B cell (primary cell): ENCODE results near the gene HENMT1. TPM values are rescaled to one million over a fixed set of nuclear protein-coding genes. Genes with fewer than 3 reads are reported as not detected.

ENCODE experiments used
- ATAC-seq: fragments of 200-7000 bp; cut with Tn5 transposase; one replicate; pipeline ENCODE4 v1.10.0; 2021; ENCODE audit warnings: low read depth, mild to moderate bottlenecking, moderate number of reproducible peaks, moderate library complexity
- CTCF ChIA-PET: fragments of 350-600 bp; sonication (Branson Sonifier 250); formaldehyde crosslinking; loops from one replicate; lab custom pipeline; 2021; ENCODE audit warnings: antibody characterized with exemption, inconsistent platforms; lab: Charles Lee
- POLR2A ChIA-PET: fragments of 350-600 bp; sonication (Branson Sonifier 250); formaldehyde crosslinking; loops from one replicate; lab custom pipeline; 2021; ENCODE audit warnings: antibody characterized with exemption; lab: Charles Lee
- DNase-seq: peaks from one replicate; pipeline ENCODE4 v3.0.0; 2013
- H2AFZ ChIP-seq: 2 replicates; pipeline ENCODE4 v1.6.1; 2012; ENCODE audit warnings: mild to moderate bottlenecking, low read depth, low read length; ENCODE audit not compliant: insufficient read depth, poor library complexity, severe bottlenecking
- H3K27ac ChIP-seq, 2 donors: 1 replicate in 1 of 2; 2 replicates in 1 of 2; pipeline ENCODE4 v1.5.1; 2012 to 2013; ENCODE audit warnings: low read length in 2 of 2, mild to moderate bottlenecking in 2 of 2, moderate library complexity in 1 of 2
- H3K27me3 ChIP-seq, 4 experiments: fragments of 200-600 bp in 1 of 4; sonication (generic) in 1 of 4; replicated peaks in 1 of 4; 1 replicate in 2 of 4; 2 replicates in 2 of 4; pipeline versions ENCODE4 v1.6.1 to v1.7.0; 2013 to 2016; ENCODE audit warnings: low read length in 3 of 4, mild to moderate bottlenecking in 2 of 4, mixed read lengths in 1 of 4, moderate library complexity in 1 of 4; ENCODE audit not compliant: insufficient read depth in 4 of 4, control insufficient read depth in 3 of 4; ENCODE audit errors: control extremely low read depth in 1 of 4
- H3K36me3 ChIP-seq, 2 experiments: replicated peaks in 1 of 2; 1 replicate in 1 of 2; 2 replicates in 1 of 2; pipeline versions ENCODE4 v1.6.1 to v1.7.1; 2013; ENCODE audit warnings: low read length in 1 of 2; ENCODE audit not compliant: insufficient read depth in 2 of 2, control insufficient read depth in 1 of 2; ENCODE audit errors: control extremely low read depth in 1 of 2, extremely low read depth in 1 of 2
- H3K4me1 ChIP-seq, 2 donors: fragments of 200-600 bp in 1 of 2; sonication (generic) in 1 of 2; 1 replicate in 1 of 2; 2 replicates in 1 of 2; pipeline versions ENCODE4 v1.5.1 to v1.6.1; 2013 to 2017; ENCODE audit warnings: low read length in 2 of 2; ENCODE audit not compliant: control insufficient read depth in 2 of 2, insufficient read depth in 2 of 2
- H3K4me2 ChIP-seq: replicated peaks from 2 replicates; pipeline ENCODE3; 2012; ENCODE audit warnings: mild to moderate bottlenecking, low read depth, low read length; ENCODE audit not compliant: poor library complexity, severe bottlenecking
- H3K4me3 ChIP-seq, 5 experiments: fragments of 200-600 bp in 1 of 5; sonication (generic) in 1 of 5; 1 replicate in 3 of 5; 2 replicates in 2 of 5; pipeline versions ENCODE4 v1.5.1 to v1.7.0; 2011 to 2016; ENCODE audit warnings: low read length in 4 of 5, mild to moderate bottlenecking in 4 of 5, low read depth in 2 of 5, control low read depth in 1 of 5, moderate library complexity in 1 of 5; ENCODE audit not compliant: insufficient read depth in 1 of 5; ENCODE audit errors: control extremely low read depth in 1 of 5, extremely low read depth in 1 of 5
- H3K79me2 ChIP-seq: fragments of 200-600 bp; sonication (generic); one replicate; pipeline ENCODE4 v1.6.0; 2016; ENCODE audit warnings: low read length; ENCODE audit not compliant: control insufficient read depth, insufficient read depth
- H3K9ac ChIP-seq: fragments of 200-600 bp; sonication (generic); 2 replicates; pipeline ENCODE4 v1.6.1; 2017; ENCODE audit warnings: mild to moderate bottlenecking, low read length, moderate library complexity
- H3K9me3 ChIP-seq, 3 donors: one replicate each; pipeline versions ENCODE4 v1.6.1 to v1.7.1; 2013; ENCODE audit warnings: low read length in 2 of 3; ENCODE audit not compliant: control insufficient read depth in 2 of 3, insufficient read depth in 1 of 3; ENCODE audit errors: control extremely low read depth in 1 of 3
- H4K20me1 ChIP-seq: 2 replicates; pipeline ENCODE4 v1.6.0; 2012; ENCODE audit warnings: mild to moderate bottlenecking, low read length; ENCODE audit not compliant: insufficient read depth, control insufficient read depth, poor library complexity, severe bottlenecking
- H3K27ac Mint-ChIP-seq: one replicate; pipeline ENCODE4 v1.8.0; 2021; ENCODE audit warnings: mixed read lengths
- H3K27me3 Mint-ChIP-seq: one replicate; pipeline ENCODE4 v1.8.0; 2021; ENCODE audit warnings: mixed read lengths
- H3K4me1 Mint-ChIP-seq: one replicate; pipeline ENCODE4 v1.8.0; 2021; ENCODE audit warnings: mixed read lengths
- H3K4me3 Mint-ChIP-seq: one replicate; pipeline ENCODE4 v1.8.0; 2021; ENCODE audit warnings: mixed read lengths
- H3K9me3 Mint-ChIP-seq: one replicate; pipeline ENCODE4 v1.8.0; 2022; ENCODE audit warnings: mixed read lengths; ENCODE audit not compliant: insufficient read depth
- CTCF ChIP-seq: fragments of 200-600 bp; IDR thresholded peaks from one replicate; pipeline ENCODE4 v1.8.0; 2022; ENCODE audit warnings: antibody characterized with exemption, mild to moderate bottlenecking
- EZH2 ChIP-seq: IDR thresholded peaks from 2 replicates; pipeline ENCODE4 v1.6.1; 2012; ENCODE audit warnings: borderline replicate concordance, low read depth, mild to moderate bottlenecking, moderate library complexity, low read length; ENCODE audit not compliant: insufficient read depth, poor library complexity, severe bottlenecking
- whole genome bisulfite sequencing: methylation state at CpG from one replicate; pipeline ENCODE4 v1.1.5; 2013; ENCODE audit warnings: missing lambda C conversion rate; ENCODE audit not compliant: insufficient coverage; 5-methylcytosine and 5-hydroxymethylcytosine counted together
- intact Hi-C: fragments of 100-400 bp; cut with micrococcal nuclease; formaldehyde crosslinking; loops from one replicate; pipeline ENCODE4 v1.10.0; 2022
- polyA plus RNA-seq: library from polyadenylated mRNA; depleted of rRNA; stranded (reverse); fragments of >200 nt; gene quantifications from 2 replicates; pipeline ENCODE4 v1.2.3, GENCODE V29; 2012
- total RNA-seq, 2 donors: library from RNA; stranded (reverse); fragments of 120-200 nt in 1 of 2; gene quantifications; 1 replicate in 1 of 2; 2 replicates in 1 of 2; pipeline versions ENCODE4 v1.2.3 to v1.2.4, GENCODE V29; 2013 to 2022

Gene HENMT1
- total and polyA plus RNA-seq, 2 donors (not counting 1 experiment from before 2014, with no cell fraction given), result 4.2 to 6.4 TPM

GRCh38 chr1:108627951-108628350, 32.9 kb downstream of the HENMT1 start:
- H3K27me3 Mint-ChIP-seq, result no peaks in the 10 kb centered on the region
- H3K27me3 ChIP-seq, result no peaks in the 10 kb centered on the region

GRCh38 chr1:108627256-108627655, 33.6 kb downstream of the HENMT1 start:
- no peaks in the 10 kb centered on the region for H3K4me1 Mint-ChIP-seq
- no peaks in the 10 kb centered on the region for H3K9me3 Mint-ChIP-seq
- ATAC-seq (no peak), DNase-seq (no peak)
- peaks cover 14 to 33% of the 10 kb centered on the region in 2 experiments for H3K36me3 ChIP-seq
- no peak overlapping the region for H3K9ac ChIP-seq
- no CpG with 5 or more reads among the region's 1 CpG for WGBS
- H3K4me3 Mint-ChIP-seq, result no peak overlapping the region
- no peak for TF ChIP-seq EZH2
- TF ChIP-seq CTCF, result no peak
- no peaks in the 10 kb centered on the region for H3K79me2 ChIP-seq
- intact Hi-C loops, result no loop called here
- no peak overlapping the region for H2AFZ ChIP-seq
- H3K9me3 ChIP-seq, result no peaks in the 10 kb centered on the region
- no peak overlapping the region for H3K27ac ChIP-seq
- H3K4me3 ChIP-seq, result no peak overlapping the region
- H3K4me1 ChIP-seq, result no peaks in the 10 kb centered on the region
- ChIA-PET POLR2A (no interaction called here), CTCF (no interaction called here)
- H4K20me1 ChIP-seq, result no peaks in the 10 kb centered on the region
- no peaks in the 10 kb centered on the region for H3K27me3 ChIP-seq
- no peaks in the 10 kb centered on the region for H3K27me3 Mint-ChIP-seq
- H3K27ac Mint-ChIP-seq, result no peak overlapping the region
- no peak overlapping the region for H3K4me2 ChIP-seq

More at GRCh38 chr1:108627951-108628350, 32.9 kb downstream of the HENMT1 start:
- POLR2A ChIA-PET, result no interaction called here
- Histone ChIP-seq H4K20me1 (no peaks in the 10 kb centered on the region), H3K4me3 (no peak overlapping the region), H3K27ac (no peak overlapping the region), H3K36me3 (peaks cover 13 to 33% of the 10 kb centered on the region in 2 experiments), H3K4me1 (no peaks in the 10 kb centered on the region), H3K79me2 (no peaks in the 10 kb centered on the region), H3K9me3 (no peaks in the 10 kb centered on the region), H3K4me2 (no peak overlapping the region), H3K9ac (no peak overlapping the region), H2AFZ (no peak overlapping the region)
- CTCF ChIA-PET, result no interaction called here
- 88% methylated on average over 2 of the region's 3 CpGs for WGBS
- H3K9me3 Mint-ChIP-seq, result no peaks in the 10 kb centered on the region
- H3K4me3 Mint-ChIP-seq, result no peak overlapping the region
- TF ChIP-seq EZH2, result no peak
- TF ChIP-seq CTCF, result no peak
- intact Hi-C loops, result no loop called here
- ATAC-seq, result no peak
- DNase-seq, result no peak
- H3K27ac Mint-ChIP-seq, result no peak overlapping the region
- H3K4me1 Mint-ChIP-seq, result no peaks in the 10 kb centered on the region
